HL-60 (cell line): ENCODE data around the gene GJC3.

Experiments
- TF ChIP-seq, protein P1 (sequence below): IDR thresholded peaks from one replicate; pipeline ENCODE4 v1.5.1; 2011; ENCODE audit warnings: low read length, control low read depth, inconsistent platforms; ENCODE audit not compliant: insufficient read depth
- TF ChIP-seq, protein P2 (sequence below): IDR thresholded peaks from 2 replicates; pipeline ENCODE4 v1.6.1; 2012; ENCODE audit warnings: low read depth; ENCODE audit not compliant: insufficient replicate concordance

DNA sequence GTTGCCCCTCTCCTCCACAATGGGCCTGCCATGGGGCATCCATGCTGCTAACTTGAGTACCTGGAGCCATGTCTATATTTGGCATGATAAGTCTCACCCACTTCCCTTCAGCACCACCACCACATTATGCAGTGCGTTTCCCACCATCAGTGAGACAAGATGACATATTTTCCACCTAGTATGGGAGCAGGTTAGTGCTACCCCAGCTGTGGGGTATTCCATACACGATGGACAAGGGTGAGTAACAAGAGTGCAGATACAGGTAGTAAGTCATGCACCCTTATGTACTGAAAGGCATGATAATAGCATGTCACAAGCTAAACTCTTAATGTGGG, 31.4 kb downstream of the GJC3 start:
- TF ChIP-seq, protein P1, sequence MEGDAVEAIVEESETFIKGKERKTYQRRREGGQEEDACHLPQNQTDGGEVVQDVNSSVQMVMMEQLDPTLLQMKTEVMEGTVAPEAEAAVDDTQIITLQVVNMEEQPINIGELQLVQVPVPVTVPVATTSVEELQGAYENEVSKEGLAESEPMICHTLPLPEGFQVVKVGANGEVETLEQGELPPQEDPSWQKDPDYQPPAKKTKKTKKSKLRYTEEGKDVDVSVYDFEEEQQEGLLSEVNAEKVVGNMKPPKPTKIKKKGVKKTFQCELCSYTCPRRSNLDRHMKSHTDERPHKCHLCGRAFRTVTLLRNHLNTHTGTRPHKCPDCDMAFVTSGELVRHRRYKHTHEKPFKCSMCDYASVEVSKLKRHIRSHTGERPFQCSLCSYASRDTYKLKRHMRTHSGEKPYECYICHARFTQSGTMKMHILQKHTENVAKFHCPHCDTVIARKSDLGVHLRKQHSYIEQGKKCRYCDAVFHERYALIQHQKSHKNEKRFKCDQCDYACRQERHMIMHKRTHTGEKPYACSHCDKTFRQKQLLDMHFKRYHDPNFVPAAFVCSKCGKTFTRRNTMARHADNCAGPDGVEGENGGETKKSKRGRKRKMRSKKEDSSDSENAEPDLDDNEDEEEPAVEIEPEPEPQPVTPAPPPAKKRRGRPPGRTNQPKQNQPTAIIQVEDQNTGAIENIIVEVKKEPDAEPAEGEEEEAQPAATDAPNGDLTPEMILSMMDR: no peak
- TF ChIP-seq, protein P2, sequence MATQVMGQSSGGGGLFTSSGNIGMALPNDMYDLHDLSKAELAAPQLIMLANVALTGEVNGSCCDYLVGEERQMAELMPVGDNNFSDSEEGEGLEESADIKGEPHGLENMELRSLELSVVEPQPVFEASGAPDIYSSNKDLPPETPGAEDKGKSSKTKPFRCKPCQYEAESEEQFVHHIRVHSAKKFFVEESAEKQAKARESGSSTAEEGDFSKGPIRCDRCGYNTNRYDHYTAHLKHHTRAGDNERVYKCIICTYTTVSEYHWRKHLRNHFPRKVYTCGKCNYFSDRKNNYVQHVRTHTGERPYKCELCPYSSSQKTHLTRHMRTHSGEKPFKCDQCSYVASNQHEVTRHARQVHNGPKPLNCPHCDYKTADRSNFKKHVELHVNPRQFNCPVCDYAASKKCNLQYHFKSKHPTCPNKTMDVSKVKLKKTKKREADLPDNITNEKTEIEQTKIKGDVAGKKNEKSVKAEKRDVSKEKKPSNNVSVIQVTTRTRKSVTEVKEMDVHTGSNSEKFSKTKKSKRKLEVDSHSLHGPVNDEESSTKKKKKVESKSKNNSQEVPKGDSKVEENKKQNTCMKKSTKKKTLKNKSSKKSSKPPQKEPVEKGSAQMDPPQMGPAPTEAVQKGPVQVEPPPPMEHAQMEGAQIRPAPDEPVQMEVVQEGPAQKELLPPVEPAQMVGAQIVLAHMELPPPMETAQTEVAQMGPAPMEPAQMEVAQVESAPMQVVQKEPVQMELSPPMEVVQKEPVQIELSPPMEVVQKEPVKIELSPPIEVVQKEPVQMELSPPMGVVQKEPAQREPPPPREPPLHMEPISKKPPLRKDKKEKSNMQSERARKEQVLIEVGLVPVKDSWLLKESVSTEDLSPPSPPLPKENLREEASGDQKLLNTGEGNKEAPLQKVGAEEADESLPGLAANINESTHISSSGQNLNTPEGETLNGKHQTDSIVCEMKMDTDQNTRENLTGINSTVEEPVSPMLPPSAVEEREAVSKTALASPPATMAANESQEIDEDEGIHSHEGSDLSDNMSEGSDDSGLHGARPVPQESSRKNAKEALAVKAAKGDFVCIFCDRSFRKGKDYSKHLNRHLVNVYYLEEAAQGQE: no peak
